WTC11 (cell line): Measurements from ENCODE around the gene UBFD1. TPM values are rescaled to one million over a fixed set of nuclear protein-coding genes. Genes with fewer than 3 reads are reported as not detected.
"Not testable (repeated sequence)": the region's sequence is repeated elsewhere in the genome, so short reads cannot be mapped to it uniquely, and the experiment has no call there.

Experiments
- ATAC-seq: fragments of 200-7000 bp; cut with Tn5 transposase; 2 replicates; pipeline ENCODE4 v1.10.0; 2021; ENCODE audit warnings: mild to moderate bottlenecking, moderate library complexity
- CTCF ChIA-PET: fragments of 300-600 bp; sonication (Branson Sonifier 250); formaldehyde crosslinking; loops from one replicate; lab custom pipeline; 2021; ENCODE audit warnings: antibody characterized with exemption; lab: Charles Lee
- POLR2A ChIA-PET: fragments of 350-600 bp; sonication (Branson Sonifier 250); formaldehyde crosslinking; loops from one replicate; lab custom pipeline; 2021; ENCODE audit warnings: antibody characterized with exemption; lab: Charles Lee
- DNase-seq: peaks from one replicate; pipeline ENCODE4 v3.0.0; 2021; ENCODE audit warnings: low spot score
- H3K27ac Mint-ChIP-seq: 2 replicates; pipeline ENCODE4 v1.8.0; 2021; ENCODE audit warnings: mixed read lengths
- H3K27me3 Mint-ChIP-seq: 2 replicates; pipeline ENCODE4 v1.8.0; 2021; ENCODE audit warnings: low read depth, mild to moderate bottlenecking, moderate library complexity, mixed read lengths
- H3K36me3 Mint-ChIP-seq: 2 replicates; pipeline ENCODE4 v1.8.0; 2021; ENCODE audit warnings: mixed read lengths
- H3K4me1 Mint-ChIP-seq: 2 replicates; pipeline ENCODE4 v1.8.0; 2022; ENCODE audit warnings: mixed read lengths
- H3K4me3 Mint-ChIP-seq: 2 replicates; pipeline ENCODE4 v1.8.0; 2021; ENCODE audit warnings: mild to moderate bottlenecking, moderate library complexity, mixed read lengths
- H3K9me3 Mint-ChIP-seq: 2 replicates; pipeline ENCODE4 v1.8.0; 2021; ENCODE audit warnings: mixed read lengths
- ATF1 ChIP-seq: sonication (generic); formaldehyde crosslinking; IDR thresholded peaks from 2 replicates; pipeline ENCODE4 v1.8.1; 2023; ENCODE audit warnings: mild to moderate bottlenecking, moderate library complexity, missing genetic modification reagents
- ATF2 ChIP-seq: sonication (generic); formaldehyde crosslinking; IDR thresholded peaks from 2 replicates; pipeline ENCODE4 v1.8.1; 2022; ENCODE audit warnings: low read depth, missing genetic modification reagents, borderline replicate concordance
- CTCF ChIP-seq: fragments of 200-600 bp; IDR thresholded peaks from 2 replicates; pipeline ENCODE4 v1.8.0; 2022; ENCODE audit warnings: antibody characterized with exemption
- ERG ChIP-seq: fragments of 250-450 bp; sonication (Bioruptor Pico); IDR thresholded peaks from 2 replicates; pipeline ENCODE4 v1.8.0; 2021; ENCODE audit warnings: mild to moderate bottlenecking
- IRF1 ChIP-seq: sonication (generic); formaldehyde crosslinking; IDR thresholded peaks from 2 replicates; pipeline ENCODE4 v1.8.0; 2023; ENCODE audit warnings: missing genetic modification reagents
- IRF2 ChIP-seq: sonication (generic); formaldehyde crosslinking; IDR thresholded peaks from 2 replicates; pipeline ENCODE4 v1.8.0; 2022; ENCODE audit warnings: low read depth, missing genetic modification reagents, borderline replicate concordance
- NR1H2 ChIP-seq: sonication (generic); formaldehyde crosslinking; IDR thresholded peaks from 2 replicates; pipeline ENCODE4 v1.9.0; 2021; ENCODE audit warnings: mild to moderate bottlenecking, moderate library complexity, missing genetic modification reagents
- NR2C2 ChIP-seq: sonication (generic); formaldehyde crosslinking; IDR thresholded peaks from 2 replicates; pipeline ENCODE4 v1.8.0; 2022; ENCODE audit warnings: mild to moderate bottlenecking, missing genetic modification reagents
- OVOL2 ChIP-seq: fragments of 250-450 bp; sonication (Bioruptor Pico); IDR thresholded peaks from 2 replicates; pipeline ENCODE4 v1.9.0; 2021; ENCODE audit warnings: mild to moderate bottlenecking, borderline replicate concordance
- PRRX2 ChIP-seq: fragments of 250-450 bp; sonication (Bioruptor Pico); IDR thresholded peaks from 2 replicates; pipeline ENCODE4 v1.8.0; 2021; ENCODE audit warnings: mild to moderate bottlenecking
- RORB ChIP-seq: fragments of 250-450 bp; sonication (Bioruptor Pico); IDR thresholded peaks from 2 replicates; pipeline ENCODE4 v1.9.0; 2021; ENCODE audit warnings: mild to moderate bottlenecking
- STAT6 ChIP-seq: sonication (generic); formaldehyde crosslinking; conservative IDR thresholded peaks from 2 replicates; pipeline ENCODE4 v1.8.1; 2023; ENCODE audit warnings: mild to moderate bottlenecking, low read depth, missing genetic modification reagents, moderate library complexity
- TEAD1 ChIP-seq: sonication (generic); formaldehyde crosslinking; IDR thresholded peaks from 2 replicates; pipeline ENCODE4 v1.8.0; 2022; ENCODE audit warnings: mild to moderate bottlenecking, missing genetic modification reagents
- ZNF219 ChIP-seq: sonication (generic); formaldehyde crosslinking; IDR thresholded peaks from 2 replicates; pipeline ENCODE4 v1.8.0; 2023; ENCODE audit warnings: missing genetic modification reagents, mild to moderate bottlenecking, borderline replicate concordance
- ZNF416 ChIP-seq: fragments of 250-450 bp; sonication (Bioruptor Pico); IDR thresholded peaks from 2 replicates; pipeline ENCODE4 v1.9.0; 2021; ENCODE audit warnings: mild to moderate bottlenecking, inconsistent platforms
- total RNA-seq: library from RNA; stranded (reverse); gene quantifications from 3 replicates; pipeline ENCODE4 v1.2.3, GENCODE V29; 2021

UBFD1 gene
- total RNA-seq, 1 experiment from 2014 or later: 128 TPM

GRCh38 chr16:23579371-23579770 lies 21.8 kb downstream of the UBFD1 start (continued):
- no peak for TF ChIP-seq ATF1 (CRISPR knock-in tag)
- no peak for TF ChIP-seq RORB (CRISPR knock-in tag)
- no peak for TF ChIP-seq ERG (CRISPR knock-in tag)
- TF ChIP-seq IRF2 (CRISPR knock-in tag): no peak
- TF ChIP-seq ZNF416 (CRISPR knock-in tag): no peak
- TF ChIP-seq ATF2 (CRISPR knock-in tag): no peak
- no peak for TF ChIP-seq NR2C2
- TF ChIP-seq NR1H2: no peak
- TF ChIP-seq STAT6: no peak
- no peak for TF ChIP-seq OVOL2
- TF ChIP-seq CTCF: no peak

- no peak for DNase-seq
- Mint-ChIP-seq H3K4me3 (no peak overlapping the region), H3K4me1 (no peaks in the 10 kb centered on the region), H3K27me3 (no peaks in the 10 kb centered on the region), H3K27ac (no peak overlapping the region), H3K9me3 (no peaks in the 10 kb centered on the region), H3K36me3 (peaks cover 49% of the 10 kb centered on the region)
- CTCF ChIA-PET: no interaction called here
- POLR2A ChIA-PET: no interaction called here
- ATAC-seq: no peak
- TF ChIP-seq ZNF219 (CRISPR knock-in tag) (no peak), RORB (CRISPR knock-in tag) (no peak)
Measured at GRCh38 chr16:23580391-23580790, 22.9 kb downstream of the UBFD1 start.

- ATAC-seq: no peak
- H3K4me3 Mint-ChIP-seq: no peak overlapping the region
- no peaks in the 10 kb centered on the region for H3K27me3 Mint-ChIP-seq
- ChIA-PET POLR2A (no interaction called here), CTCF (no interaction called here)
- H3K27ac Mint-ChIP-seq: no peak overlapping the region
- H3K9me3 Mint-ChIP-seq: no peaks in the 10 kb centered on the region
- TF ChIP-seq TEAD1 (no peak), PRRX2 (no peak), IRF1 (CRISPR knock-in tag) (no peak)
- peaks cover 54% of the 10 kb centered on the region for H3K36me3 Mint-ChIP-seq
- no peak for DNase-seq
- H3K4me1 Mint-ChIP-seq: no peaks in the 10 kb centered on the region
Measured at GRCh38 chr16:23581764-23582163, 24.2 kb downstream of the UBFD1 start.

- CTCF ChIA-PET, H3K9me3 Mint-ChIP-seq, ATAC-seq, DNase-seq, H3K27me3 Mint-ChIP-seq, H3K27ac Mint-ChIP-seq, POLR2A ChIA-PET, H3K4me3 Mint-ChIP-seq, H3K4me1 Mint-ChIP-seq: not testable (repeated sequence)
- H3K36me3 Mint-ChIP-seq: peaks cover 60% of the 10 kb centered on the region
Measured at GRCh38 chr16:23583271-23583670, 25.7 kb downstream of the UBFD1 start.
